NCI-H510A (cell line): ENCODE data around the gene SHISA6.

Experiments
- DNase-seq: peaks from one replicate; lab custom pipeline; 2025; lab: John Stamatoyannopoulos, UW

Gene SHISA6

DNA sequence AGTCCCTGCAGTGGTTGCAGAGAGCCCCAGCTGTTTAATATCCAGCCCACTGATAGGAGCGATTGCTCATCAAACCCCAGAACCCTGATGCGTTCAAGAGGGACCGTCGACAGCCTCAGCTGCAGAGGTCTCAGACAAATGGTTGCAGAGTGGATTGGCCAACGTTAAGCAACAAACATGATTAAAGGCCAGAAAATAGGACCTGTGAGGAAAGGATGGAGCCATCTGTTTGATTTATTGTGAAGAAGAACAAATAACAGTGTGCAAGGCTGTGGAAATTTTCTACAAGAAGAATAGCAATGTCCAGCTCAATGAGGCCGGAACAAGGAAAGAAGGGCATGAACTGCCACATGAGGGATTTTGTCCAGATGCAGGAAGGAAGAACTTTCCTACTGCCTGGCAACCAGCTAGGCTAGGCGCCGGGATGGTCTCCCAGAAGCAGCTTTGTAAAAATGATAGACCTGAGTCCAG is 218.9 kb downstream of the SHISA6 start:
- no peak for DNase-seq

DNA sequence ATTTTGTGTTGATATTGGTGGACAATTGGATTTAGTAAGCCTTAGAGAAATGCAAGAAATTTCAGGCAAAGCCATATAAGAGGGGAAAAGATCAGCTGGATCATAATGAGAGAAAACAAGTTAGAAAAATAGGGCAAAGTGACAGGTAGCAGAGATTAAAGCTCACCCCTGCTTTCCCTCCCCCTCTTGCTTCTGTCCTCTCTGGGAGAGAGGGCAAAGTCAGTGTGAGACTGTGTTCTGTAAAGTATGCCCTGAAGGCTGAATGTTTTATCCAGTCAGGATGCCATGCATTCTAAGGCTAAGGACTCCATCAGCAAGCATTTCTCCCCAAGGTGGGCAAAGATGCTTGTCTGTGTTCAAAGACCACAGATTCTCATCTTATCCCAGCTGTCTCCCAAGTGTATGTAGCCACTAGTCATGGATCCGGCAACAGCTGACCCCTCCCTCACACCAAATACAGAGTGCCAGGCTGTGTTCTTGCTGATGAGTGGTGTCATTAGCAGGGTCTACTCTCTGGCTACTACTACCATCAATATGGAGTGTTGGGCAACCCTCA is 221.1 kb downstream of the SHISA6 start:
- no peak for DNase-seq

DNA sequence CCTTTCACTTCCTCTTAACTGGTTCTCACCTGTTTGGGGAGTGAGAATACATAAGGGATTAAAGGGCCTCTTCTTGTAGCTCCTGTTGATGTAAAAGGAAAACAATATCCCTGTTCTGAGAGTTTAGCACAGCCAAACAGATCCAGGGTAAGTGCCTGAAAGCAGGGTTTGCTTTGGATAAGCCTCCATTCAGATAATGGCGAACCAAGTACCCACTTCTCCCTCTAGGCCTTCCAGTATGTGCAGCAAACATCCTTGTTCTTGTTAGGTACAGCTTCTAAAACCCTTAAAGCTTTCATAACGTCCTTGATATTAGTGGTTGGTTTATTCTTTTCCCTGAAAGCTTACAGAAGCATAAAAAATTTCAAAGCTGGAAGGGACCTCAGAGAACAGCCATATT is 226.6 kb downstream of the SHISA6 start:
- DNase-seq: no peak

DNA sequence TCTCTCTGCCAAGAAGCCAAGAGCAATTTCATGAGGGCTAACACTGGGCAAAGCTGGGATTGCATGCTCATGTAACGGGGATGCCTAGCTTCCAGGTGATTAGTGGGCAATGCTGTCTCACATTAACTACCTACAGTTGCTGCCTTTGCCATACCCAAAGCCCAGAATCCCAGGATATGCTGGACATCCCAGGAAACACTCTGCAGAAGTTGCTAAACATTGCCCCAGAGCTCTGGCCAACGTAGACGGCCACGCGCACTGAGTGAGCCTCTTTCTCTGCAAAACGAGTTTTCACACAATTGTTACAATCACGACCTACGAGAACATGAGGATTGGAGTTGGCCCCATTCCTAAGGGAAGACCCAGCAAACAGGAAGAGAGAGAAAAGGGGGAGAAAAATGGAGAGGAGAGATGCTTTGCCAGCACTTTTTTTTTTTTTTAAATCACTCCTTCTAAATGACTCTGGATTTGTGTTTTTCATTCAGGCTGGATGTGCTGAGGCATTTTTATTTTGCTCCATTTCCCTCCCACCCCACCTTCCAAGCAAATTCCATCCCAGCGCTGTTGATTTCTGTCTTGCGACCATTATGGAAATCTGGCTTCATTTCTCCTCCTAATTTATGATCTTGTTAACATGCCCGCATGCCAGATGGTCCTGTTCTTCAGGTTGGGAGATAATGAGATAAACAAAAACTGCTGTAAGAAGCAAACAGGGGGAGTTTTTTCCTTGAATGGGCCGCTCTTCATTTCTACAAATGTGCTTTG is 244.5 kb downstream of the SHISA6 start:
- DNase-seq: no peak

DNA sequence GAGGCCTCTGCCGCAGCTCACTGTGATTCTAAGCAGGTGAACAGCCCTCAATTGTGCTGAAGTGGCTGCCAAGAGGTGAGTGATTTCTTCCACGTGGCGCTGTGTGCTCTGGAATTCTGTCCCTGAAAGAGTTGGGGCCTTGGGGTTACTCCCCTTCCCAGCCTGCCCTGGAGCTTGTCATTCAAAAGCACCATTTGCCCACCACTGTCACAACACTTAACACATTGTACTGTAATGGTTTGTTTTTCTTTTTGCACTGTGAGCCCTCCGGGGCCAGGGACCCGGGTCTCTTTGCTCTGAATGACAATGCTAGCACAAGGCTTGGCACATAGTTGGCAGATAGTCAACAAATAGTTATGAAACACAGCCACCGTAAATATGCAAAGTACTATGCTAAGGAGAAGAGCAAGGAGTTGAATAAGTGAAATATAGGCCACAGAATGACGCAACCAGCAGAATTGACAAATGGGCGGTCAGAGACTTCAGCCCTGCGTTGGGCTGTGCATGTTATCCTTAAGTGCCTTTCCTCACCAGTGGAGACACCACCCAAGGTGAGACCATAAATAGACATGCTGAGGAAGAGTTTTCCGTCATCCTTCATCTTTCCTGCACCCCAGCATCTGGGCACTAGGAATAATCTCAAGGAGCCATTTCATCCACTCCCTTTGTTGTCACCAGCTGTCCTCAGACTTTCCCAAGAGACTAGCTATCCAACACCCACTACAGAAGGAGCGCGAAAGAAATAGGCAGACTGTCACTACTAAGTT is 245.3 kb downstream of the SHISA6 start:
- no peak for DNase-seq

DNA sequence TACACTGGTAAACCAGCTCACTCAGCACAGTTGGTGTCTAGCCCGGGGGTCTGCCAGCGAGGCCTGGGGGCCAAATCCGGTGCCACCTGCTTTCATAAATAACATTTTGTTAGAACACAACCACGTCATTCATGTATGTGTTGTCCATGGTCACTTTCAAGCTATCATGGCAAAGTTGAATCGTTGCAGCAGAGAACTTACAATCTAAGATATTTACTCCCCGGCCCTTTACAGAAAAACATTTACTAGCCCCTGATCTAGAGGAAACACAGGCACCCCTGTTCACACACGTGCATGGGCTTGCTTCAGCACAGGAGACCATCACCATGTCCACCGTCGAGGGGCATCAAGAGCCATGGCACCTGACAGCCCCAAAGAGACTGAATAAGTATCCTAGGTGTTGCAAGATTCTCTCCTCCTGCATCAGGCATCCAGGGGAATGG is 245.9 kb downstream of the SHISA6 start:
- no peak for DNase-seq

DNA sequence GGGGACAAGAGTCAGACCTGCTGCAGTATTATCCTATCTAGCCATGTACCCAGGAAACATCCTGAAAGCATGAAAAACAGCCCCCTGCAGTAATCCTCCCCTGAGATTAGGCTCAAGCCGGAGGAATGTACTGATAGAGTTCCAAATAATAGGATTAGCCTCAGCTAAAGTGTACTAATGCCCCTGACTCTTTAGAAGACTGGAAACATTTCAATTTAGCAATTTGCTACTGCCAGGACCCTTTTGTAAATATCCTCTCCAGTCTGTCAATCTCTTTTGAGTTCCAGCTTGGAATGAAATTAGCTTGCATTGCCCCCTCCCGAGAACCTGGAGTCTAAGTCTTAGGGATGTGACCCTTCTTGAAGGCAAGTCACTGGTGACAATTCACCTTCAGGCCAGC is 246.5 kb downstream of the SHISA6 start:
- no peak for DNase-seq

DNA sequence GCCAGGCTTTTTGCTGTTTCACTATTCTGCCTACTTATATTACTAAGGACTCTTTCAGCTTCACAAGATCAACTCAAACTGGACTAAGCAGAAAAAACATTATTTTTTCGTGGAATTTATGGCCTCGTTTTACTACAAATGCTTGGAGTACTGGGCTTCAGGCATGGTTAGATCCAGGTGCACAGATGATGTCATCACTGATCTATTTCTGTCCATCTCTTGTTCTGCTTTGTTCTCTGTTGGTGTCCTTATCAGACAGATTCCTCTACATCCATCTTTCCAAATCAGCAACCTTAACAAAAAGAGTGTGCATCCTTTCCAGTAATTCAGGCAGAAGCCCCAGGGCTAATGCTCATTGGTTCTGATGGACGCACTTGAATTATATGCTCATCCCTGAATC is 247.4 kb downstream of the SHISA6 start:
- DNase-seq: no peak

DNA sequence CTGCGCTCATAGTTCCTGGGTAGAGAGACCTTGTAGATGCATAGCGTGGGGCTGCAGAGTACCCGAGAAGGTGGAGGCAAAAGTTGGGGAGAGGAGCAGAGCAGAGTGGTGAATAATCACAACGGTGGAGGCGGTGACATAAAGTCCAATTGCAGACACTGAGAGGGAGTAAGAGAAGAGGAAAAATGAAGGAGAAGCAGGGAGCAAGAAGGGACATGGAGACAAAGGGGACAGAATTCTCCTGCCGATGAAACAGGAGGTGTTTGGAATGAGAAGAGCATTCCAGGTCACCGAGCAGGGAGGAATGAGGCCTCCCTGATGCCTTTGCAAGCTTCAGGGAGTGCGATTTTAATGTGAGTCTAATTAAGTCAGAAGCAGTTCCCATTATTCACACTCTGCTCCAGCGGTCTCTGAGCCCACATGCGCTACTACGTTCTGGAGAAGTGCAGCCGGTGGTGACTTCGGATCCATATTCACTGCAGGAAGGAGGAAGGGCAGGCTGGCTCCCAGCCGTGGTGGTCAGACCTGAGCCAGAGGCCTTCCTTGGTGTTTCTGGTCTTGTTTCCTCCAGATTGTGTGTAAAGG is 249.2 kb downstream of the SHISA6 start:
- no peak for DNase-seq

DNA sequence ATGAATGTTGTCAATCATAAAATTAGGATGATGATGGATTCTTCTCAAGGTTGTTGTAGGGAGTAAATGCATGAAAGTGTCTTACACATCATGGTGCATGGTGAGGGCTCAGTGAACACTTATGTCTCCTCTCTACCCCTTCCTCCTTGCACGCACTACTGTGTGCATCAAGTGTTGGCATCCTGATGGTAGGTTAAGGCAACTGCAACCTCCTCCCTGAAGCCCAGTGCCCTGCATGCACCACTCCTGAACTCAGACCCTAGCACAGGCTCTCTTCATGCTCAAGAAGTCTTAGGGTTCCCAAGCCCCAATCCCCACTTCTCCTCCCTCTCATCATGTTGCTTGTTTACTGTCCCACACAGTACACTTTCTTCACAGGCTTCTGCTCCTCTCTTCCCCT is 251.5 kb downstream of the SHISA6 start:
- no peak for DNase-seq

DNA sequence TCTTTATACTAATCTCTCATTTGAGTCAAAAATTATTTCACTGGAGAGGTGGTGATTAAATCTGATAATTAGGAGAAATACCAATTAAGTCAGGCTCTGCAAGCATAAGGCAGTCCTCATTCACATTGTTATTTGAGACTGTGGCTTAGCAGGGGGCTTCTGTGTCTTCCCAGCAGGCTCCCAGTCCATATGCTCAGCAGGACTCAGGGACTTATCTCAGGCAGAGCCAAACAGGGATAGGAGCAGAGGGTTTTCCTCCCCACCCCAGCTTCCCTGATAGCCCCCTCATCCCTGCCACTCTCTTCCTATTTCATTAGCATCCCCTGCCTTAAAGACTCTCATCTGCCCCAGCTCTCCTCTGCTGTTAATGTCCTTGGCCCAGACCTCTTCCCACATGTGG is 252.9 kb downstream of the SHISA6 start:
- no peak for DNase-seq

DNA sequence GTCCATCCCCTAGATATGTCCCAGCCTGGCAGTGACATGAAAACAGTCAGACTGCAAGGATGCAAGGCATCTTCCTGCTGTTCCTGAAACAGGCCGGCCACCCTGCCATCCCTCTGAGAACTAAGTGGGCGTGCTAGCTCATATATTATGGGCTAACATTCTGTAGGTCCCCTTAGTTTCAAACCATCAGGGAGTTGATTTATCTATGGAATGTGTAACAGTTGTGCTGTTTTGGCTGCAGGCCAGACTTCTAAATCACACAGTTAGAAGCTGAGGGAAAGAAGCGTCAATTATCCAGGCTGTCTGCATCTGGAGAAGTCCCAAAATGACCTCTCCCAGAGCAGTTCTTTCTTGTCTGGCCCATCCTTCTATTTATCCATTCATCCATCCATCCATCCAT is 254.6 kb downstream of the SHISA6 start:
- no peak for DNase-seq

DNA sequence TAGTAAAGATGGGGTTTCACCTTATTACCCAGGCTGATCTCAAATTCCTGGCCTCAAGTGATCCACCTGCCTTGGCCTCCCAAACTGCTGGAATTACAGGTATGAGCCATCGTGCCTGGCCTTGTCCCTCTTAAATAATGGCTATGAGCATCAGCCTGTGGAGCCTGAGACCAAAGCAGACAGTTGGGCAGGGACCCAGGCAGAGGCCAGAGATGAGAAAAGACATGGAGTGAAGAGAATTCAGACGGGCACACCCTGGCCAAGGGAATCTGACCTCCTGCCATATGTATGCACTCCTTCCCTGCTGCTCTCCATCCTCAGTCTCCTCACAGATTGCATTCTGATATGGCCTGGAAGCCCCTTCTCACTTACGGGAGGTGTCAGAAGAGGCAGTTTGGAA is 258.9 kb downstream of the SHISA6 start:
- DNase-seq: no peak

DNA sequence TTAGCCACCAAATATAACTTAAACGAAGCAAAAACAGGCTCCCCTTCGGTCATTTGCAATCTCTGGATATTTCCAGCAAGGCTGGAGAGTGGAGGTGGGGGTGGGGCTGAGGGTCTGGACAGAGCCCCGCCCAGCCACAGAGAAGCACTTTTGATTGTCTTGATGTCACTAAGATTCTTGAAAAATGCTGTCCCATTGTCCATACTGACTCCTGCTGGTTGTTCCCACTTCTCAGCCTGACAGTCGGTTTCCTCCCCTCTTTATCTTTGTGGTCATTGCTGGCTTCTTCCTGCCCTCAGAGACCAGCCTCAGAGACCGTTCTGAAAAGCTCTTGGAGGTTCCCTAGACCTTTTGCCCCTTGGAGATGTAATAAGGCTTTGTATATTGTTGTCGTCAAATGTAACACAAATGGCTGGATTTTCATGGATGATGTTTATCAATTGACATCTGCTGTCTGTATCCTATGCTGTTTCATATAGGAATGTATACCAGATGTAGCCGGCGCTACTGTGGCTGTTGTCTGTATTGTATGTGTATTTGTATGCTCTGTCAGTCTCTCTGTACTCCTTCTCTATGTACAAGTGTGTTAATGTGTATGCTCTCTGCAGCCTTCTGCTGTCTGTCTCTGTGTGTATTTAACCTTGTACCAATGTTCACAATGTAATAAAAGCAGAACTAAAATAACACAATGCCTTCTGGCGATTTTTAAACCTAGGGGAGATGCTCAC is 262.5 kb downstream of the SHISA6 start:
- no peak for DNase-seq

DNA sequence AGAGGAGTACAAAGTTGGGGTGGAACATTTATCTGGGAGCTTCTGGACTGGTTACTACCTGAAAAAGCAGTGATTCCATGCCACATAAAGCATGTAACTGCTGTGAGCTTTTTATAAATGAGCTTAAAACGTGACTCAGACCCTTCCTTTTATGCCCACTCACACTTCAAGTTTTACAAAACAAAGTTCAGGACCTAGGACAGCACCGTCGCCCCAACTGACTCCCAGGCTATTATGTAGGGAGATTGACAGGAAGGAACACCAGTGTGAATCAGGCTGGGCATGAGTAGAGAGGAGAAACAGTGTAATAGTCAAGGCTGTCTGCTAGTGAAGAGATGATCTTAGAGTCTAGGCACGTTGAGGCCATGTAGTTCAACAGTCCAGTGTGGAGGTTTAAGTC is 265.6 kb downstream of the SHISA6 start:
- DNase-seq: no peak

DNA sequence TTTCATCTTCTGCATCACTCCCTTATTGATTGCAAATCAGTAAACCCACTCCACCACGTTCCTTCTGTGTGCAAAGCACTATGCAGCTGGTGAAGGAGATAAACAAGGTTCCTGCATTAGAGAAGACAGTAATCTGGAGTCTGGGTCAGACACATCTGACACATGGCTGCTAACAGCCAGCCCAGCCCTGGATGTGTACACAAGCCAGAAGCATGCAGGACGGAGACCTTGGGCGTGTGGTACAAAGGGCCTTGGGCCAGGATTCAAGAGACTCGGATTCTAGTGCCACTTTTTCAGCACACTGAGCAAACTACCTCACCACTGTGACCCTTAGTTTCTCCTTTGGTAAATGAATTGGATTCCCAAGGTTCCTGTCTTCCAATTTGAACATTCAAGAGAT is 270.7 kb downstream of the SHISA6 start:
- no peak for DNase-seq

DNA sequence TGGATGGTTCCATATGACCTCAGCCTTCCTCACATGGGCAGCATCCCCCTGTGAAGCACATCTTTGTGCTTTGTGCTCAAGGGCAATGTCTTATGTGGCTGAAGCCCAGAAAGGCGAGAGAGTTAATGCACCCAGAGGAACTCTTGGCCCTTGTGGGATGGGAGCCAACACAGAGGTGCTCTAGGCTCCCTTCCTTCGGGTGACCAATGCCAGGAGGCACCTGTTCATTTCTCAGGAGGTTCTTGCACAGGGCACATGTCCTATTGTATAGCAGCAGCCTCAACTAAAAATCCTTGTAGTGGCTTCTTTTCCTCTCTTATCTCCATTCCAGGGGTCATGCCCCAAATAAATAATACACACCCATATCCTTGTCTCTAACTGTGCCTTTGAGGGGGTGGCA is 273.6 kb downstream of the SHISA6 start:
- DNase-seq: no peak

DNA sequence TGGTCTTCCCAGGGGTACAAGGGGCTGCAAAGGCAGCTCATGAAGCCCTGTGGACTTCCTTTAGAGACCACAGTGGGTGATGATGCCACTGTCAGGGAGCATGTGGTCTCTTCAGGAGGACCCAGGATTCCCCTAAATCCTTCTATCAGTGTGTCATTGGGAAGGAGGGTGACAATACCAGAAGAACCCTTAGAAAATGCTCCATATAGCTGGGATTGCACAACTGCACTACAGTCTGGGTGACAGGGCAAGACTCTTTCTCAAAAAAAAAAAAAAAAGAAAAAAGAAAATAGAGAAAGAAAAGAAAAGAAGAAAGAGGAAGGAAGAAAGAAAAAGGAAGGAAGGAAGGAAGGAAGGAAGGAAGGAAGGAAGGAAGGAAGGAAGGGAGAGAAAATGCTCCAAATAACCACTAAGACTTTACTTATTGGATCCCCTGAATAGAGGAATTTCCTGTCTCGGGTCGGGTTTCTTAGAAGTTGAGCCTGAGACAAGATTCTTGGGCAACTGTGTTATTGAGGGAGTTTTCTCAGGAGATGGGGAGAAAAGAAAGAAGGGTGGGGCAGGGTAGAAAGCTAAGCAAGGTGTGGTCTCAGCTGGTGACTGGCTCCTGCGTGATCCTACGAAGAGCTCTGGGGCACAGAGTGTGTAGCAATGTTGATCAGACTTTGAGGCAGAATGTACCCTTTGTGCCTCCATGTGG is 274.1 kb downstream of the SHISA6 start:
- no peak for DNase-seq

DNA sequence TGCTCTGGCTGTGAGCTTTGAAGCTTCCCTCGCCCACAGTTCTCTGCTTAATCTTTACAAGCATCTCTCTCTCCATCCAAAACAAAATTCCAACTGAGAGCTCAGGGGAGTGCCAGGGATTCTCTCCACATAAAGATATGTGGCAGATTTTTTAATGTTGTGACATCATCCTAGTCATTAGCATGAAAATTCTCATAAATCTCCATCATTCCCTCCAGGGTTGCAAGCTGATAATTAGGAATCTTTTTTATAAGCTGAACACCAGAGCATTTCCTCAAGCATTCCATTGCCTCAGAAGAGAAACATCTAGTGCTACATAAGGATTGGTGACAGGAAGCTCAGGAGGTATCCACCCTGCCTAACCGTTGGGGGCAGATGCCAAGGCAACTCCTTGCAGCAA is 274.9 kb downstream of the SHISA6 start:
- DNase-seq: no peak

DNA sequence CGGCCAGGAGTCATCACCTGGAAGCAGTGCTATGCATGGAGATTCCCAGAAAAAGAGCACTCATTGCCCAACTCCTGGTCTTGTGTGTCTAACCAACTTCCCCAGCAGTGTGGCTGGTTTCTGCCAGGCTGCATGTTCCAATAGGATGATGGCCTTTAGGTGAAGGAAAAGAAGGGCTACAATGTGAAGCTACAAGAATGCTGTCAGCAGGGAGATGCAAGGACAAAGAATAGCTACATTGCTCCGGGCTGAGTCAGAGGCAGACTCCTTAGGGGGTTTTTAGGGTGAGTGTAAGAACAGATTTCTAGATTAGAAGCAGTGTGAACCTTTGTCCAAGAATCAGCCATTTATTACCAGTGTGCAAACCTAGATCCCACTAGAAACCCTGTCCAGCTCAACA is 294.2 kb downstream of the SHISA6 start:
- no peak for DNase-seq

DNA sequence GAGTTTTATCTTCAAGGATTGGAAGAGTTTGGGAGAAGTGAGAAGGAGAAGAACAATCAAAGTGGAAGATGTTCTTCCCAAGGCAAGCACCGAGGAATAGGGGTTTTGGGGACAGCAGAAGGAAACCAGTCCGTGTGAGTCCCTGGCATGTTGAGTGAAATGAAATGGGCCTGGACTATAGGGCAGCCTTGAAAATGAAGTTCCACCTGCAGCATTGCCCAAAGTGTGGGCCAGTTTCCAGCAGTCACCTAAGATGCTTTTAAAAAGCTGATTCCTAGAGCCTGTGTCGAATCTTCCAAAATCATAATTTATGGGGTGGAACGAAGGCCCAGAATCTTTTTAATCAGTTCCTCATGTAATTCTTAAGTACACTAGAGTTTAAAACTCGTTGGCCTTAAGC is 297.4 kb downstream of the SHISA6 start:
- DNase-seq: no peak

DNA sequence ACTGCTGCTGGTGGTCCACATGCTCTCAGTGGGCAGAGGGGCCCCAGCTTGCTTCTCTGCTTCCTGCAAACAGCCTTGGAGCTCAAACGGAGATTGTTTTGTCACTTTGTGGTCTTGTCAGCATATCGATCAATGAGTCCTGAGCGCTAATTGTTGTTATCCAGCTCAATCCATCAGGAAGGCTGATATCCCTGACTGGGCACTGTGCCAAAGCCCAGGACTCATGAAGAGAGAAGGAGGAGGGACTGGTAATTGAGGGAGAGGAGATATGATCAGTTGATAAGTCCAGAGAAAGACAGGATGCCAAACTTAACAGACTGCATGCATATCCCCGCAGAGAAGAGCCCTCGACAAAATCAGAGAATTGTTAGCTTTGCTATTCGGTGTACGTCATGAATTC is 298.6 kb downstream of the SHISA6 start:
- no peak for DNase-seq
